ENCODE results near the gene ZNF185. TPM values are rescaled to one million over a fixed set of nuclear protein-coding genes. Genes with fewer than 3 reads are reported as not detected.

ZNF185 gene
- 1 to 10 TPM; 8.1 to 8.5 TPM for total RNA-seq

DNA sequence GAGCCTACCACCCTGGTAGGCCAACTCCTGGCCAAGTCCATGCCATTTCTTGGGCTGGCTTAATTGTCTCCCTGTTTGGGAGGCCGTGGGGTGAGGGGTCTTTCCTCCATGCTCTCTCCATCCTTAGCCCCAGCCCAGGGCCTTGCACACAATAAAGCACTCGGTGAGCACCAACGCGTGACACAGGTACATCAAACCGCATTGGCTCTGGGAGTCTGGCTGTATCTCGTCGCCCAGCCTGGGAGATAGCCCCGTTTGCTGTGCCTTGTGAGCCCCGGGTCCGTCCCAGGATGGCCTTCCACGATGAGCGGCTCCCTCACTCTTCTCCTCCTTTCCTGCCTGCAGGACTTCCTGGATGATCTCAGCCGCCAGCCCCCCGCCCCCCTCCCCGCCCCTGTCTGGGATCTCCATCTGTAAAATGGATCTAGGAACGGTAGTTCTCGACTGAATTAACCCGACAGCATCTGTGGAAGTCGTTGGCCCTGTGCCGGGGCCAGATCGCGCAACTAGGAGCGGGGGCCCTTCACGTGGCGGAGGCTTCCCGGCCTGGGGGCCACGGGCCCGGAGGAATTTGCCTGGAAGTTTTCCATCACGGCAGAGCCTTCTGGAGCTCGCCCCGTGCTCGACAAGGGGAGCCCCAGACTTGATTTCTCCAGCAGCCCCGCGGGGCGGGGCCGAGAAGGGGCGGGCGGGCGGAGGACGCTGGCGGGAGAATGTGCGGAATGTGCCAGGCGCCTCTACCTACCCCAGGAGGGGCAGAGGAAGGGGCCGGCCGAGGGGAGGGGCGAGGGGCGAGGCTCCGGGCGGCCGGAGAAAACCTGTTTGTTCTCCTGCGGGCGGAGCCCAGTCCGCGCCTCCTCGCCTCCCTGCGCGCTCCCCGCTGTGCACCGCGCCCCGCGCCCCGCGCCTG is at the start of gene ZNF185:
TSS of gene ZNF185 (plus strand) at position 846 of the 910 bp plus-strand sequence. CDS start 16,423 bp downstream, outside the sequence.
- Histone ChIP-seq H3K4me1 (ENCODE audit: control insufficient read depth in 1 of 2, low read depth in 2 of 2) (peaks cover 0 to 28% of the 10 kb centered on the region in 2 donors), H3K9me3 (no peaks in the 10 kb centered on the region), H3K36me3 (no peaks in the 10 kb centered on the region), H3K27ac (no peak within 1 kb of the TSS), H3K4me3 (peak within 1 kb of the TSS; percentile 69), H3K27me3 (replicated peaks; ENCODE audit: insufficient read depth) (no peaks in the 10 kb centered on the region)
- TF ChIP-seq CTCF (IDR thresholded peaks at IDR 0.05) = no peak
- no peak for ATAC-seq (ENCODE audit: insufficient number of reproducible peaks, low FRiP score, low read depth)
- DNase-seq (ENCODE audit: low spot score) = no peak

DNA sequence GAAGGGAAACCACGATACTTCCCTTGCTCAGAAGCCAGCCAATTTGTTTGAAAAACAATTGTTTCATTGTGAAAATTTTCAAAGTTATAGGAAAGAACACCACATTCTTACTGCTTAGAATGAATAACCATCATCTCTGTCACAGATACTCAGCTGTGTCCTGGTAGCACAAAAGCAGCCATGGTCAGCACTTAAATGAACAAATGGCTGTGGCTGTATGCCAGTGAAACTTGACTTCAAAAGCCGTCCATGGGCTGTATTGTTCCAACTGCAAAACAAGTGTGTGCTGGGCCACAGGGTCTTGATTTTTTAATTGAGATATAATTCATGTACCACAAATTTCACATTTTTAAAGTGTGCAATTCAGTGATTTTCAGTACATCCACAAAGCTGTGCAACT is 47.4 kb upstream of the ZNF185 start:
- TF ChIP-seq CTCF (IDR thresholded peaks at IDR 0.05) = no peak
- peaks cover 4% of the 10 kb centered on the region for H3K36me3 ChIP-seq
- ATAC-seq (ENCODE audit: insufficient number of reproducible peaks, low FRiP score, low read depth) = no peak
- H3K27me3 ChIP-seq (replicated peaks; ENCODE audit: insufficient read depth) = no peaks in the 10 kb centered on the region
- no peaks in the 10 kb centered on the region for H3K4me1 ChIP-seq (ENCODE audit: control insufficient read depth in 1 of 2, low read depth in 2 of 2)
- H3K4me3 ChIP-seq = no peak overlapping the region
- no peak overlapping the region for H3K27ac ChIP-seq
- DNase-seq (ENCODE audit: low spot score) = no peak
- no peaks in the 10 kb centered on the region for H3K9me3 ChIP-seq

- Histone ChIP-seq H3K27me3 (replicated peaks; ENCODE audit: insufficient read depth) (no peaks in the 10 kb centered on the region), H3K36me3 (peaks cover 4% of the 10 kb centered on the region), H3K9me3 (no peaks in the 10 kb centered on the region), H3K4me3 (no peak overlapping the region), H3K27ac (no peak overlapping the region), H3K4me1 (ENCODE audit: control insufficient read depth in 1 of 2, low read depth in 2 of 2) (no peaks in the 10 kb centered on the region)
- DNase-seq (ENCODE audit: low spot score) = no peak
- no peak for TF ChIP-seq CTCF (IDR thresholded peaks at IDR 0.05)
- ATAC-seq (ENCODE audit: insufficient number of reproducible peaks, low FRiP score, low read depth) = no peak
Measured at GRCh38 chrX:152853986-152854385, 43.9 kb upstream of the ZNF185 start.

- H3K4me1 ChIP-seq (ENCODE audit: control insufficient read depth in 1 of 2, low read depth in 2 of 2) = no peaks in the 10 kb centered on the region
- no peaks in the 10 kb centered on the region for H3K27me3 ChIP-seq (replicated peaks; ENCODE audit: insufficient read depth)
- TF ChIP-seq CTCF (IDR thresholded peaks at IDR 0.05) = no peak
- no peak for DNase-seq (ENCODE audit: low spot score)
- H3K36me3 ChIP-seq = no peaks in the 10 kb centered on the region
- H3K4me3 ChIP-seq = no peak overlapping the region
- H3K27ac ChIP-seq = no peak overlapping the region
- no peak for ATAC-seq (ENCODE audit: insufficient number of reproducible peaks, low FRiP score, low read depth)
- no peaks in the 10 kb centered on the region for H3K9me3 ChIP-seq
Measured at GRCh38 chrX:152861116-152861515, 36.8 kb upstream of the ZNF185 start.

DNA sequence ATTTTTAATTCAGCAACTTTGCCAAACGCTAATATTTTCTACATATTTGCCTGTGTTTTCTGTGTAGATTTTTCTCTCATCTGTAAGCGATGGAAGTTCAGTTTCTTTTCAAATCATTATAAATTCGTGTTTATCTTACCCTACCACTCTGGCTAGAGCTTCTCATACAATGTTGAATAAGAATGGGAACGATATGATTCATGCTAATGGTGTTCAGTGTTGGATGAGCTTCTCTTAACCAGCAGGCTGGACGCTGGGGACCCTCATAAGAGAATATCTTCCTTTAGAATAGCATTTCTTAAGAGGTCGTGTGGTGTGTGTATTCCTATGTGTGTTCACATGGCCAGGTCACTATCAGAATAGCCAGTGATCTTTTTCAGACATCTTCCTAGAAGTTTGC is 36.0 kb upstream of the ZNF185 start:
- TF ChIP-seq CTCF (IDR thresholded peaks at IDR 0.05) = no peak
- no peak for DNase-seq (ENCODE audit: low spot score)
- Histone ChIP-seq H3K27me3 (replicated peaks; ENCODE audit: insufficient read depth) (no peaks in the 10 kb centered on the region), H3K4me3 (no peak overlapping the region), H3K36me3 (no peaks in the 10 kb centered on the region), H3K27ac (no peak overlapping the region), H3K4me1 (ENCODE audit: control insufficient read depth in 1 of 2, low read depth in 2 of 2) (no peaks in the 10 kb centered on the region), H3K9me3 (no peaks in the 10 kb centered on the region)
- ATAC-seq (ENCODE audit: insufficient number of reproducible peaks, low FRiP score, low read depth) = no peak

Data from thoracic aorta (tissue), 2 donors.